GM21528 (cell line): ENCODE measurements around the gene DDR1.

Experiments
- ATAC-seq: cut with Tn5 transposase; IDR thresholded peaks from one replicate; pipeline ENCODE4 v1.9.1; 2021; ENCODE audit warnings: mild to moderate bottlenecking, moderate library complexity; ENCODE audit not compliant: unreplicated experiment, low FRiP score

DDR1 gene

DNA sequence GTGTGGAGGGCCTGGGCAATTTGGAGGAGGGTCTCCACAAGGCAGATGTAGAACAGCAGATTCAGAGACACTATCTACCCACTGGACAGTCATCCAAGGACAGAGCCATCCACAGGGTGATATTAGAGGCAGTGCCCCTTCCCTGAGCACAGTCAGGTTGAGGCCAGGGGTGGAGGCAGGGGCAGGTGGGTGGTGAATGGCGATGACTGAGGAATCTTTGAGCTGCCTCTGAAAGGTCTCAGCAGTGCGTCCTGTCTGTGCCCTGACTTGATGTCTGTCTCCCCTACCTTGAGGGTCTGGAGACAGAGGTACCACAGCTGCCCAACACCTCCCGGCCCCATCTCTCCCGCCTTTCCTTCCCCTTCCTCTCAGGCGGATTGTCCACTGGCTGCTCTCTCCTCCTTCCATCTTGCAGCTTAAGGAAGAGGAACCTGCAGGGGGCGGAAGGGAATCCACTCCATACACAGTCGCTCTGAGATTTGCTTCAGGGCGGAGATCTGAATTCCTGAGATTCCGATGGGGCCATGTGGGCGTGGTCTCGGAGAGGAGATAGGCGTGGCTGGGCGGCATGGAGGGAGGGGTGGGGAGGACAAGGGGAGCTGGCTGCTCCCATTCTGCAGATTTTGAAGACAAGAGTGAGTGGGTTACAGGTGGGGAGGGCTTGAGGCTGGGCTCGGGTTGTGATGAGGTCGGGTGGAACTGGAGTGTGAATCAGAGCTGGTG is 58.2 kb downstream of the DDR1 start:
- no peak for ATAC-seq

DNA sequence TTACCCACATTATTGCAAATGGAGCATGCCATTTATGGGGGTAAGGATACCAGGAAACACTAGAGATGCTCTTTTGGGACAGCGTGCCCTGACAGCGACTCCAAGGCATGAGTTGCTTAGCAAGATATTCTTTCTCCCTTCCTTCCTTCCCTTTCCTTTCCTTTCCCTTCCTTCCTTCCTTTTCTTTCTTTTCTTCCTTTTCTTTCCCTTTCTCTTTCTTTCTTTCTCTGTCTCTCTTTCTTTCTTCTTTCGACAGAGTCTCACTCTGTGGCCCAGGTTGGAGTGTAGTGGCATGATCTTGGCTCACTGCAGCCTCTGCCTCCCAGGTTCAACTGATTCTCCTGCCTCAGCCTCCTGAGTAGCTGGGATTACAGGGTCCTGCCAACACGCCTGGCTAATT is 59.7 kb downstream of the DDR1 start:
- ATAC-seq: no peak

DNA sequence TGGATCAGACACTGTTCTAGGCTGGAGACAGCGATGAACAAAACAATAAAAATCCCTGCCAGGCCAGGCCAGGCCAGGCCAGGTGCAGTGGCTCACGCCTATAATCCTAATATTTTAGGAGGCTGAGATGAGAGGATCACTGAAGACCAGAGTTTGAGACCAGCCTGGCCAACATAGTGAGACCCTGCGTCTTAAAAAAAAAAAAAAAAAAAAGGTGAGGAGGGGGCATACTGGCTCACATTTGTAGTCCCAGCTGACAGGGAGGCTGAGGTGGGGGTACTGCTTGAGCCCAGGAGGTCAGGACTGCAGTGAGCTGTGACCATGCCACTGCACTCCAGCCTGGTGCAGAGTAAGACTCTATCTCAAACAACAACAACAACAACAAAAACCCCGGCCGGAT is 61.0 kb downstream of the DDR1 start:
- ATAC-seq: no peak

DNA sequence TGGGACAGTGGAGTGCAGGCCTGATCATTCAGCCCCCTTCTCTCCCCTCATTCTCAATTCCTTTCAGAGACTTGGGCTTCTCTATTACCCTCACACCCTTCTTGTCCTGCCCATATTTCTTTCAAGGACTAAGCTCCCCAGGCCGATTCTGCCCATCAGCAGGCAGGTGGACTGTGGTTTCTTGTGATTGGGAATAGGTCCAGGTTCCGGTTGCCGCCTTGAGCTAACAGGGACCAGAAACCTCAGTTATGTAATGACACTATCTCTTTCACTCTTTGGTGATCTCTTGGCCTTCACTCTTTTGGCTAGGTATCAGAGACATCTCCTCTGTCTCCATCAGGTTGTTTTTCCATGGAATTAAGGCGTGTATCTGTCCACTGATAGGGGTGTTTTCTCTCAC is 62.9 kb downstream of the DDR1 start:
- no peak for ATAC-seq

DNA sequence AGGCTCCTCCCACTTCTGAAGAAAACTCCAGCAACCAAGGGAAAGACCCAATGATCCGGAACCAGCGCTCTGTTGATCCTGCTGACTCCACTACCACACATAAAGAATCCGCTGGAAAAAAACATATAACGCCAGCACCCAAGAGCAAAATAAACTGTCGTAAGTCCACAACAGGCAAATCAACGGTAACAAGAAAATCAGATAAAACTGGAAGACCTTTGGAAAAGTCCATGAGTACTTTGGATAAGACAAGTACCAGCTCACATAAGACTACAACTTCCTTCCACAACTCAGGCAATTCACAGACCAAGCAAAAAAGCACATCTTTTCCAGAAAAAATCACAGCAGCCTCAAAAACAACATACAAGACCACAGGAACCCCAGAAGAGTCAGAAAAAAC is 64.5 kb downstream of the DDR1 start:
- ATAC-seq: no peak
